Mesendoderm (in vitro differentiated cells): ENCODE results near the gene FSTL4.

Source experiments
- DNase-seq: peaks from one replicate; pipeline ENCODE4 v3.0.0; 2013
- H2AK5ac ChIP-seq: 2 replicates; pipeline ENCODE4 v1.6.1; 2013; ENCODE audit warnings: low read length, inconsistent platforms
- H2BK120ac ChIP-seq: 2 replicates; pipeline ENCODE4 v1.6.1; 2013; ENCODE audit warnings: low read depth, mild to moderate bottlenecking, low read length, moderate library complexity, mixed read lengths
- H2BK15ac ChIP-seq: replicated peaks from 2 replicates; pipeline ENCODE4 v1.6.1; 2013; ENCODE audit warnings: low read depth, mild to moderate bottlenecking, moderate library complexity
- H2BK5ac ChIP-seq: 2 replicates; pipeline ENCODE4 v1.6.1; 2013; ENCODE audit warnings: low read length, inconsistent platforms
- H3K18ac ChIP-seq: 2 replicates; pipeline ENCODE4 v1.6.1; 2013; ENCODE audit warnings: mild to moderate bottlenecking, low read length, mixed read lengths
- H3K23ac ChIP-seq: one replicate; pipeline ENCODE4 v1.6.1; 2013; ENCODE audit warnings: low read length
- H3K27ac ChIP-seq: 2 replicates; pipeline ENCODE4 v1.5.1; 2013; ENCODE audit warnings: low read depth, mild to moderate bottlenecking, inconsistent platforms, low read length, moderate library complexity
- H3K27me3 ChIP-seq: 2 replicates; pipeline ENCODE4 v1.6.1; 2013; ENCODE audit warnings: low read length, control low read depth, mild to moderate bottlenecking, inconsistent platforms; ENCODE audit not compliant: insufficient read depth, poor library complexity
- H3K36me3 ChIP-seq: 2 replicates; pipeline ENCODE4 v1.6.1; 2013; ENCODE audit warnings: low read length, inconsistent platforms; ENCODE audit not compliant: control insufficient read depth, insufficient read depth
- H3K4ac ChIP-seq: one replicate; pipeline ENCODE4 v1.6.1; 2013; ENCODE audit warnings: low read depth, mild to moderate bottlenecking, low read length, moderate library complexity
- H3K4me1 ChIP-seq: 2 replicates; pipeline ENCODE4 v1.6.1; 2013; ENCODE audit warnings: low read depth, low read length, inconsistent platforms; ENCODE audit not compliant: control insufficient read depth
- H3K4me2 ChIP-seq: 2 replicates; pipeline ENCODE4 v1.6.1; 2013; ENCODE audit warnings: low read length
- H3K4me3 ChIP-seq: 2 replicates; pipeline ENCODE4 v1.5.1; 2013; ENCODE audit warnings: mild to moderate bottlenecking, low read length
- H3K56ac ChIP-seq: one replicate; pipeline ENCODE4 v1.6.1; 2013; ENCODE audit warnings: low read length
- H3K79me1 ChIP-seq: 2 replicates; pipeline ENCODE4 v1.6.1; 2013; ENCODE audit warnings: low read length, inconsistent platforms
- H3K79me2 ChIP-seq: 2 replicates; pipeline ENCODE4 v1.6.1; 2013; ENCODE audit warnings: mild to moderate bottlenecking, low read length; ENCODE audit not compliant: control insufficient read depth, insufficient read depth
- H3K9ac ChIP-seq: 2 replicates; pipeline ENCODE4 v1.6.1; 2013; ENCODE audit warnings: low read length, inconsistent platforms
- H4K5ac ChIP-seq: one replicate; pipeline ENCODE4 v1.6.1; 2013; ENCODE audit warnings: low read length
- H4K8ac ChIP-seq: one replicate; pipeline ENCODE4 v1.6.1; 2013; ENCODE audit warnings: low read depth, mild to moderate bottlenecking, control low read depth, low read length, moderate library complexity
- WGBS: extraction: QIAGEN DNeasy Blood & Tissue Kit; methylation state at CpG from one replicate; pipeline ENCODE4 v1.1.7; 2013; ENCODE audit warnings: low lambda C conversion rate, missing lambda C conversion rate; ENCODE audit not compliant: insufficient coverage; ENCODE audit errors: extremely low coverage; 5-methylcytosine and 5-hydroxymethylcytosine counted together

The FSTL4 gene

DNA sequence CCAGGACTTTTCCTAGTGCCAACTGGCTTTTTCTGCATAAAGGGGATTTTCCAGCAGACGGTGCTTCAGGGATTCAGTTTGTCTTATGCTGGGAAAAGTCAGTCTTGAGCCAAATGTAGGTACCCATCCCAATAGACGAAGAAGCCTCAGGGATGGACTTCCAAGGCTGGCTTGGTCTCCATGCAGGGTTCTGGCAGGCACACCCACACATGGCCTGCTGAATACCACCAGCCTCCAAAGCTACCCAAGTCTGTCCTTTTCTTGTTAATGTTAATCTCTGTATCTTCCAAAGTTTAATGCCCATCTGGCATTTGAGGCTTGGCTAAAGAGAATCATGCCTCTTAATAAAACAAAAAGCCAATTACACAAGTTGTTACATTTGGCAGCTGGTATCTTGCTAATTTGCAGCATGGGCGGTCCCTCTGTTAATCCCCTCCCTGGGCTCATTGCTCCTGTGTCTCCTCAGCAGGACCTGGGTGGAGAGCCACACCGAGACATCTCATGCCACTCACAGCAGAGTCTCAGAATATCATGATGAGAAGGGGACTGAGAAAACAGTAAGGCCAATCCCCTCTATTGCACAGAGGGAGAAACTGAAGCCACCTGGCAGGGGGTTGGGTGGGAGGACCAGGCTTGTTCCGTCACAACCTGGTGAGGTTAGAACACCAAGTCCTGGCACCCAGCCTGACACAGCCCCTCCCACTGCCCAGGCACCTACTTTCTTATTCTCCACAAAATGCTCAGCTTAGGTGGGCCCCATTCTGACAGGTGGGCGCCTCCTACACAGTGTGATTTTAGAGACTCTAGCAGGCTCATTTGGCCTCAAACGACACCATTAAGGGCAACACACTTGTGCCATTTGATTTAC lies 243.2 kb downstream of the FSTL4 start:
- no peak overlapping the region for H3K4ac ChIP-seq
- H3K36me3 ChIP-seq: no peaks in the 10 kb centered on the region
- H2BK15ac ChIP-seq: no peak overlapping the region
- H3K27me3 ChIP-seq: no peaks in the 10 kb centered on the region
- H3K79me2 ChIP-seq: no peaks in the 10 kb centered on the region
- H3K79me1 ChIP-seq: no peaks in the 10 kb centered on the region
- H4K8ac ChIP-seq: no peak overlapping the region
- no peak overlapping the region for H3K23ac ChIP-seq
- DNase-seq: peak; percentile 16
- no CpG with 5 or more reads among the region's 7 CpGs for WGBS
- no peak overlapping the region for H3K56ac ChIP-seq
- no peak overlapping the region for H3K9ac ChIP-seq
- peaks cover 23% of the 10 kb centered on the region for H3K4me1 ChIP-seq
- H2BK120ac ChIP-seq: no peak overlapping the region
- H2BK5ac ChIP-seq: no peak overlapping the region
- H4K5ac ChIP-seq: no peak overlapping the region
- no peak overlapping the region for H3K4me2 ChIP-seq
- H3K27ac ChIP-seq: no peak overlapping the region
- no peak overlapping the region for H3K18ac ChIP-seq
- no peak overlapping the region for H3K4me3 ChIP-seq
- H2AK5ac ChIP-seq: no peak overlapping the region

- Histone ChIP-seq H3K9ac (no peak overlapping the region), H2BK5ac (no peak overlapping the region), H3K18ac (no peak overlapping the region), H3K79me2 (no peaks in the 10 kb centered on the region), H3K36me3 (no peaks in the 10 kb centered on the region), H3K4me2 (no peak overlapping the region), H3K23ac (no peak overlapping the region), H2AK5ac (no peak overlapping the region), H3K56ac (no peak overlapping the region), H3K4me1 (peaks cover 23% of the 10 kb centered on the region), H4K8ac (no peak overlapping the region), H2BK120ac (no peak overlapping the region), H3K79me1 (no peaks in the 10 kb centered on the region), H3K4ac (no peak overlapping the region), H3K27ac (no peak overlapping the region), H2BK15ac (no peak overlapping the region), H4K5ac (no peak overlapping the region), H3K4me3 (no peak overlapping the region), H3K27me3 (no peaks in the 10 kb centered on the region)
- no CpG with 5 or more reads among the region's 2 CpGs for WGBS
- no peak for DNase-seq
Observed at GRCh38 chr5:133367984-133368383, 244.4 kb downstream of the FSTL4 start.

DNA sequence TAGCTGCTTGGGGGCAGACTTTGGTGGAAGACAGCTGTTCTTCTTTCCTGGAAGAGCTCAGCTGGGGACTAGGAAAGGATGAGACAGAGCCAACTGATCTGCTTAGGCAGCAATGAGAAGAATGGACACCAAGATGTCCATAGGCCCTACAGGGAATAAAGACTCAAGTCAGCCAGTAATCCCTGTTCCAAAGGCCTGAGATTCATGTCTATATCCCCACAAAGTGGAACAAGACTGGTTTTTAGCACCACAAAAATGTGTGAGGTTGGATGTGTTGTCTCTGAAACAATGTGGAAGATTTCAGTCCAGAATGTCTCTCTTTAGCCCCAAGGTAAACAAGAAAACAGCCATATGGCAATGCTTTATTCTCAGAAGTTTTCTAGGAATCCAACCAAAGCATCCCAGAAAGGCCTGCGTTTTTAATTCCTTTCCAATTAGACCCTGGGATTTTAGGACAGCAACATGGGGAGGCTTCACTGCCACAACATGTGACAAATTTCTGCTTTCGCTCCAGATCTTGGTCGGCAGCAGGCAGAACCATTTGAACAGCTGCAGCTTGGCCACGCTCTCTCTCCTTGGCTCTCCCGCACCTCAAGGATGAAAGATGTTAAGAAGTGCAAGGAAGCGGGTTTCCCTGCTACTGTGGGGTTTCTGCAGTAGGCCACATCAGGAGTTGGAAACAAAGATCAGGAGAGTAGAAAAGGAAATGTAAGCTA lies 245.1 kb downstream of the FSTL4 start:
- no peak overlapping the region for H2AK5ac ChIP-seq
- no peaks in the 10 kb centered on the region for H3K36me3 ChIP-seq
- no peak overlapping the region for H3K4ac ChIP-seq
- no peak overlapping the region for H3K4me2 ChIP-seq
- H3K27ac ChIP-seq: no peak overlapping the region
- H2BK120ac ChIP-seq: no peak overlapping the region
- H3K4me1 ChIP-seq: peaks cover 16% of the 10 kb centered on the region
- no peak for DNase-seq
- no peak overlapping the region for H3K18ac ChIP-seq
- H3K4me3 ChIP-seq: no peak overlapping the region
- no peak overlapping the region for H4K8ac ChIP-seq
- no CpG with 5 or more reads among the region's 6 CpGs for WGBS
- H3K27me3 ChIP-seq: no peaks in the 10 kb centered on the region
- H3K23ac ChIP-seq: no peak overlapping the region
- H3K79me1 ChIP-seq: no peaks in the 10 kb centered on the region
- no peak overlapping the region for H3K56ac ChIP-seq
- H3K79me2 ChIP-seq: no peaks in the 10 kb centered on the region
- H2BK5ac ChIP-seq: no peak overlapping the region
- H2BK15ac ChIP-seq: no peak overlapping the region
- no peak overlapping the region for H4K5ac ChIP-seq
- no peak overlapping the region for H3K9ac ChIP-seq

- no peak overlapping the region for H2BK120ac ChIP-seq
- no peak overlapping the region for H3K56ac ChIP-seq
- H3K4me1 ChIP-seq: peaks cover 15% of the 10 kb centered on the region
- H3K18ac ChIP-seq: no peak overlapping the region
- H3K4ac ChIP-seq: no peak overlapping the region
- H3K27ac ChIP-seq: no peak overlapping the region
- no peak overlapping the region for H3K4me2 ChIP-seq
- H3K36me3 ChIP-seq: no peaks in the 10 kb centered on the region
- H2BK15ac ChIP-seq: no peak overlapping the region
- WGBS: no CpG with 5 or more reads among the region's 6 CpGs
- no peak overlapping the region for H3K4me3 ChIP-seq
- H3K79me2 ChIP-seq: no peaks in the 10 kb centered on the region
- H3K27me3 ChIP-seq: no peaks in the 10 kb centered on the region
- no peaks in the 10 kb centered on the region for H3K79me1 ChIP-seq
- H2BK5ac ChIP-seq: no peak overlapping the region
- peak; percentile 20 for DNase-seq
- H3K23ac ChIP-seq: no peak overlapping the region
- no peak overlapping the region for H2AK5ac ChIP-seq
- H4K8ac ChIP-seq: no peak overlapping the region
- H4K5ac ChIP-seq: no peak overlapping the region
- H3K9ac ChIP-seq: no peak overlapping the region
Observed at GRCh38 chr5:133366438-133366837, 245.9 kb downstream of the FSTL4 start.

GRCh38 chr5:133365738-133366137 lies 246.6 kb downstream of the FSTL4 start:
- Histone ChIP-seq H2BK15ac (no peak overlapping the region), H3K79me2 (no peaks in the 10 kb centered on the region), H3K56ac (no peak overlapping the region), H3K4me2 (no peak overlapping the region), H3K27ac (no peak overlapping the region), H3K36me3 (no peaks in the 10 kb centered on the region), H4K5ac (no peak overlapping the region), H3K27me3 (no peaks in the 10 kb centered on the region), H3K79me1 (no peaks in the 10 kb centered on the region), H4K8ac (no peak overlapping the region), H3K4me1 (peaks cover 13% of the 10 kb centered on the region), H3K9ac (no peak overlapping the region), H3K4ac (no peak overlapping the region), H3K23ac (no peak overlapping the region), H3K4me3 (no peak overlapping the region), H2AK5ac (no peak overlapping the region), H2BK120ac (no peak overlapping the region), H2BK5ac (no peak overlapping the region), H3K18ac (no peak overlapping the region)
- no peak for DNase-seq
- WGBS: no CpG with 5 or more reads among the region's 6 CpGs
